CD4-positive, alpha-beta T cell treated with Interferon gamma for 1 hour (primary cell): ENCODE measurements around the gene CLPTM1L.
"Not testable (repeated sequence)": the region's sequence is repeated elsewhere in the genome, so short reads cannot be mapped to it uniquely, and the experiment has no call there.

Experiments used
- DNase-seq: peaks from one replicate; pipeline ENCODE4 v3.0.0-alpha.2; 2020

Gene CLPTM1L

DNA sequence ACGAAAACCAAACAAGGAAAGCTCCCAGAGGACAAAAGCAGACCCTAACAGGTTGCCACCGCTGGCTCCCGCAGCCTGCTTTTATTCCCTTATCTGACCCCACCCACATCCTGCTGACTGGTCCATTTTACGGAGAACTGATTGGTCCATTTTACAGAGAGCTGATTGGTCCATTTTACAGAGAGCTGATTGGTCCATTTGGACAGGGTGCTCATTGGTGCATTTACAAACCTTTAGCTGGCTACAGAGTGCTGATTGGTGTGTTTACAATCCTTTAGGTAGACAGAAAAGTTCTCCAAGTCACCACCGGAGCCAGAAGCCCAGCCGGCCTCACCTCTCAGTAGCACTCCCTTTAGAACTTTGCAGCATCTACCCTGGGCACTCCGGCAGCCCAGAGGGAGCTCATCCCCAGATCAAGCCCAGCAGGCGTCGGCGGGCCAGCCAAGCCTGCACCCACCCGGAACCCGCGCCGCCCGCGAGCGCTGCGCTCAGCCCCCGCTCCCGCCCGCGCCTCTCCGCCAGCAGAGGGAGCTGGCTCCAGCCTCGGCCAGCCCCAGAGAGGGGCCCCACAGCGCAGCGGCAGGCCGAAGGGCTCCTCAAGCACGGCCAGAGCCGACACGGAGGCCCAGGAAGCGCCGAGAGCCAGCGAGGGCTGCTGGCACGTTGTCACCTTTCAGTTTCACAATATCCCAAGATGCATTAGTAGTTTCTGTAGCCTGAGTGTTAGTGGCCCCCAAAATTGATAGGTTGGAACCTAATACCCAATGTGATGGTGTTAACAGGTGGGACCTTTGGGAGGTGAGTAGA, 35.3 kb upstream of the CLPTM1L start:
- peak; percentile 61 for DNase-seq

DNA sequence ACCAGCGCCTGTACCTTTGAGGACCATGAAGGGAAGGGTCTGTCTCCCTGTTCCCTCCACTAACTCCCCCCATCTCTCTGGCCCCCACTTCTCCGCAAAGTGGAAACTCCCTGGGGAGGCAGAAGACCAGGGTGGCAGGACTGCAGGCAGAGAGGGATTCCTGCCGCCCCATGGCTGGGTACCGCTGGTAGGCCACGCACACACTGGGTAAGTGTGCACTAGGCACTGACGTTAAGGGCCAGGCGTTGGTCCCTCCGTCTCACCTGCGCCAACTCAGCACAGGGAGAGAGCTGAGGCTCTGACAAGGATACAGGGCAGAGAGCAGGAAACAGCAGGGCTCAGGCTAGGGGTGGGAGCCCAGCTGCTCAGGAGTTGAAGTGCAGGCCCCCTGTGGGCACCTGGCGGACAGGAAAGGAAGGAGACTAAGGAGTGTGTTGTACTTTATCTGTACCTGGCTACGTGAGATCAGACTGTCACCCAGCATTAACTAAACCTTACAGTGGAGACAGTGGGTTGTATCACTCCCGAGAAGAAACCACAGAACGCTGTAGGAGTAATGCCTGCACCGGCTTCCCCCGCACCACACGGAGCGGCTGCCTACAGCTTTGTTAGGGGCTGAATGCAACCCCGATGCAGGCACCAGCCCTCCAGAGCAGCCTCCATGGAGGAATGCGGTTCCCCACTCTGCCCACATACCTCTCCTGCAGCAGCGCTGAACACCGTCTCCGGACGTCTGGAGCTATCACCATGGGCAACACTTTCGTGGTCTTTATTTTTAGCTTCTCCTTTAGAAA, 34.2 kb upstream of the CLPTM1L start:
- no peak for DNase-seq

DNA sequence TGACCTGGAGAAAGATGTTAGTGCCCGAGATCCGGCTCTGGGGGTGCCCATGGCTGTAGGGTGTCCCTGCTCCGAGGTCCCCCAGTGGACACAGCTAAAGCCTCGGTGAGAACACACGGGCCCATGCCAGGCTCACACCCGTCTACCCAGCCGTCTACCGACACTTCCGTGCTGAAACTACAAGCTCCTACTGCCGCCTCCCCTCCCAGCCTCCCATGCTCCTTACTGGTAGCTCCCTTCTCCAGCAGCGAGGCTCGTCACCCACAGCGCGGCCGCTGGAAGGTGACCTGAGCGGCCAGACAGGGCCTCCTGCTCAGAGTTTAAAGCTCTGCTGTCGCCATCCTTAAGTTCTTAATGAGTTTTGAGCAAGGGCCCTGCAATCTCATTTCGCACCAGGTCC, 33.2 kb upstream of the CLPTM1L start:
- DNase-seq: no peak

DNA sequence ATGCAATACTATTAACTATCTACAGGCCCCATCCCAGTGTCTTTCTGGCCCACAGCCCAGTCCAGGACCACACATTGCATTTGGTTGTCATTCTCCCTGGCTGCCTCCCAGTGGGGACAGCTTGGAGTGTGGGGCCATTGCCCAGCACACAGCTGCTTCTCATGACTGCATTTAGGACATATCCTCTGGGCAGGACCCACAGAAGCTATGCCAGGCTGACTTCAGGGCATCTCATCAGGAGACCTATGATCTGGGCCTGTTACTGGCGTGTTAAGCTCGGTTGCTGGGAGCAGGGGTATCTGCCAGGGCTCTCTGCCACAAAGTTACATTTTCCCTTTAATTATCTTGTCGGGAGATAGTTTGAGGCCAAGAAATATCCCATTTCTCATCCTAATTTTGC, 32.1 kb upstream of the CLPTM1L start:
- DNase-seq: no peak

DNA sequence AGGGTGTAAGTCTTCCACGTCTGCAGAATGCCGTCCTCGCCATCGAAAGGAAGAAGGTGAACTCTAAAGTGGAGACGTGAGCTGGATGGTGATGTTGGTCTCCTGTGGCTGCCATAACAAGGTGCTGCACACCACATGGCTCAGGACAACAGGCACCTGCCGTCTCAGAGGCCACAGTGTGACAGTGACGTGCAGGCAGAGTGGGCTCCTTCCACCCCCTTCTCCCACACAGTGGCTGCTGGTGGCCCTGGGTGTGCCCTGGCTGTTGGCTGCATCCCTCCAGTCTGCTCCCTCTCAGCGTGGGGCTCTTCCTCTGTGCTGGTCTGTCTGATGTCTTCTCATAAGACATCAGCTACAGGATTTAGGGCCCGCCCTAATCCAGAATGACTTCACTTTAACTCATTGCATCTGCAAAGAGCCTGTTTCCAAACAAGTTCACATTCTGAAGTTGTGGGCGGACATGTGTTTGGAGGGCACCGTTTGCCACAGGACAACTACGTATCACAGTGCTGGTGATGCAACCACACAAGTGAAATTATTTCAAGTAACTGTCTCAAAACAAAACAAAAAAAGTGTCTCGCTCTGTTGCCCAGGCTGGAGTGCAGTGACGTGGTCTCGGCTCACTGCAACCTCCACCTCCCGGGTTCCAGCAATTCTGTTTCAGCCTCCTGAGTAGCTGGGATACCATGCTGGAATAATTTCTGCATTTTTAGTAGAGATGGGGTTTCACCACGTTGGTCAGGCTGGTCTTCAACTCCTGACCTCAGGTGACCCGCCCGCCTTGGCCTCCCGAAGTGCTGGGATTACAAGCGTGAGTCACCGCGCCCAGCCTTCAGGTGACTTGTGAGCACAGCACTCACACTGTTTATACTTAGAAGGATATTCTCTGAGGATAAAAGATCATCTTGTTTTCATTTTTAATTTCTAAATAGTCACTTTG, 31.2 kb upstream of the CLPTM1L start:
- no peak for DNase-seq

DNA sequence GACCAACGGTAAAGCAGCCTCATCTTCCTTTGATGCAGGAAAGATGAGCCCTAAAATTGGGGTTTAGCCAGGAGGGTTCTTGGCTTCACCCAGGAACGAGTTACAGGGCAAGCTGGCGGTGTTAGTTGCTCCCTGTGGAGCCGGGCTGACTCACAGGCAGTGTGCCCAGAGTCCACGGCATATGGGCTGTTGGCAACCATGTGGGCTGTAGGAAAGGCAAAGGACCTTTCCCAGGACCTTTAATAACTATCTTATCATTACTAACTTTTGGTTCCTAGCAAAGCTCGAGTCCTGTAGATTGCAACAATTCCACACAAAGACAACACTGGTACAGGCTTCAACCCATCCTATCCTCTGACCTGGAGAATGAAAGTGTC, 29.8 kb upstream of the CLPTM1L start:
- no peak for DNase-seq

DNA sequence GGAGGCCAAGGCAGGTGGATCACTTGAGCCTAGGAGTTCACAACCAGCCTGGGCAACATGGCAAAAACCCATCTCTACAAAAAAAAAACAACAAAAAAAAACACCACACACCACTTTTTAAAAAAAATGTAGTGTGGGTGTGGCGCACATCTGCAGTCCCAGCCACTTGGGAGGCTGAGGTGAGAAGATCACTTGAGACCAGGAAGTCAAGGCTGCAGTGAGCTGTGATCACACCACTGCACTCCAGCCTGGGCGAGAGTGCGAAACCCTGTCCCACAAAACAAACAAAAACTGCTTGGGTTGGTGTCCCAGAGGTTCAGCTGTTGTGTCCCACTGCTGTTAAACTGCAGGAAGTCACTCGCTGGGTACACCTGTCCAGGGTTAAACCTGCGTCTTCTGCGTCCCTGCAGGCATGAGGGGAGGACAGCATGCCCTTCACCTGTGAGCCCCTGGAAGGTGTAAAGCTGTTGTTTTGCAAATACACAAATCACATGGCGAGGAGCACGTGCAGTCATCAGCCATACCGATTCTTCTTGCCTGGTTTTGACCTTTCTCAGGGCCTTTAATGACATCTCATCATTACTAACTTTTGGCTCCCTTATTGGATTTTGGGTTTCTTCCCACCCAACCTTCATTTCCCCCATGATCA, 29.3 kb upstream of the CLPTM1L start:
- peak; percentile 35 for DNase-seq

DNA sequence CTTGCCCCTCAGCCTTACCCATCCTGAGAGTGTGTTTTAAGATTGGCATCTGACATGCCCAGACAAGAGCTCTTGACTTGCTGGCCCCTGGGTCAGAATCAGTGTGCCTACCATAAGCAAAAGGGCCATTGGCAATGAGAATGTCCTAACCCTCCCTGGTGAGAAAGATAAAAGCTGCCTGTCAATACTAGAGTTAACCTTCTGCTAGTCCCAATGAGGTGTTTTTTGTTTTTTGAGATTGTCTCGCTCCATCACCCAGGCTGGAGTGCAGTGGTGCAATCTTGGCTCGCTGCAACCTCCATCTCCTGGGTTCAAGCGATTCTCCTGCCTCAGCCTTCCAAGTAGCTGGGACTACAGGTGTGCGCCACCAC, 27.1 kb upstream of the CLPTM1L start:
- DNase-seq: not testable (repeated sequence)

DNA sequence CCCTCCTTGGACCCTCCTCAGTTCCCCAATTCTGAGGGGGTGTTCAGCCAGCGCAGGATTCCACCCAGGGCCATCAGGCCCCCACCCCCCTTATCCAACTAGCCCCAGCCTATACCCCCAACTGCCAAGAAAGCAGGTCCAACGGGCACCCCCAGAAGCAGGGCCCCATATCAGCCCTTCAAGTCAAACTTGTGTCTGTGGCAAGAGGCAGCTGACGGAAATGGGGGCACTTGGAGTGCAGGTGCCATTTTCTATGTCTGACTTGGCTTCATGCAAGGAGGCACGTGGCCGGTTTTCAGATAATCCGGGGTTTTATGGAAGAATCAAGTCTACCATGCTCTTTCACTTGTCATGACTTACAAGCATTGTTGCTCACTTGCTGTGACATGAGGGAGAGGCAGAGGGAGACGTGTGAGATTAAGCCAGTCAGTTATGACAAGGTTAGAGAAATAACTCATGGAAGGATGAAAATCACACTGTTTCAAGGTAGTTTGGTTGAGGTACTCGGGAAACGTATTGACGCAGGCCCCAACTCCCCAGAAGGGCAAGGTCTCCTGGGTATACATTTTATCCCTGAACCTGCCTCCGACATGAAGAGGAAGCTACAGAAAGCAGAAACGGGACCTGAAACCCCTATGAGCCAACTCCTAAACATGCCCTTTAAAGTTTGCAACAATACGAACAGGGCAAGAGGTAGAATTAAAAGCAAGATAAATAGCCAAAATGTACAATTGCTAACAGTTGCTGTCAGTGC, 26.5 kb upstream of the CLPTM1L start:
- peak; percentile 39 for DNase-seq

DNA sequence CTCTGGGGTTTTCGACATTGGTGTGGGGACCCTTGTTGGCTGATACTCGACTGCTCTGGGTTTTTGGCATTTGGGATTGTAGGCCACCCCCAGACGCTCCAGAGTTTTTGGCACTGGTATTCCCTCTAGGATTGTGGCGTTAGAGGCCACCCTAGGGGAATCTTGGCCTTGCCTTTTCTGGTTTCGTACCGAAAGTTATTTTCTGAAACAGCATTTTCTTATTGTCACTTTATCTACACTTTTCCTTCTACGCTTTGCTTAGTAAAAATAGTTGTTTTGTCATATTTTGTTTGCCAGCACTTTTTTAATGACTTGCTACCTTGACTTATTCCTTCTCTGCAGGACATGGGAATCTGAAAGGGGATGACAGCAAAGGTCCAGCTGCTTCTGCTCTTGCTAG, 25.1 kb upstream of the CLPTM1L start:
- no peak for DNase-seq

DNA sequence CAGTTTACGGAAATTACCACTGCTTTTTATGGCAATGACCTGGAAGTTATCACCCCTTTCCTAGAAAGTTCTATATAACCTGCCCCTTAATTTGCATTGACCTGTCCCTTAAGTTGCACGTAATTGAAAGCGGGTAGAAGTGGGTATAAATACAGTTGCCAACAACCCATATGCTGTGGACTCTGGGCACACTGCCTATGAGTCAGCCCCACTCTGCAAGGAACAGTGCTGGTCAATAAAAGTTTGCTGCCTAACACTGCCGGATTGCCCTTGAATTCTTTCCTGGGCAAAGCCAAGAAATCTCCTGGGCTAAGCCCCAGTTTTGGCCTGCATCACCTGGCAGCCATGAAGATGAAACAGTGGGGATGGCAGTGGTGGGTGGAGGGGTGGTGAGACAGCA, 23.9 kb upstream of the CLPTM1L start:
- no peak for DNase-seq

DNA sequence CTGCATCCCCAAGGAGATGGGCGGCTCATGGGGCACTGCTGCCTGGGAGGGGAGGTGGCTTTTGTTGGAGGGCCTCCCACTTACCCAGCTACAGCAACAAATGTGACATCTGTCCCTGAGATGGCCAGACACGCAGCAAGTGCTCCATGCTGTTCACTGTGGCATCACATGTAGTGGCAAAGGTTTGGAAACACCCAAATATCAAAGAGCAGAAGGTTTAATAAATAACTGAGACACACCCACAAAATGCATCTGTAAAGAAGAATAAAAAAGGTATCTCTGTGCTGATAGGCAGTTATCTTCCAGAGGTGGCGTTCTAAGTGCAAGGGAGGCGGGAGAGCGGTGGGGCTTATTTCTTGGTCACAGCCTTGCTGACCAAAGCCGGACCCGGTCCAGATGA, 23.3 kb upstream of the CLPTM1L start:
- no peak for DNase-seq

DNA sequence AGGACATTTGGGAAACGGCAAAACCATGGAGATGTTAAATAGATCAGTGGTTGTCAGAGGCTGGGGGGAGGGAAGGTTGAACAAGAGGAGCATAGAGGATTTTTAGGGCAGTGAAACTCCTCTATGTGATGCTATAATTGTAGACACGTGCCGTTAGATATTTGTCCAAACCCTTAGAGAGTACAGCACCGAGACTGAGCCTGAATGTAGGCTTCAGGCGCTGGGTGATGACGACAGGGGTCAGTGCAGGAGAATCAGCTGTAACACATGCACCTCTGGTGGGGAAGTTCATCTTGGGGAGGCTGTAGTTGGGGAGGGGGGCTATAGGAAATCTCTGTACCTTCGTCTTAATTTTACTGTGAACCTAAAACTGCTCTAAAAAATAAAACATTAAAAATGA, 22.2 kb upstream of the CLPTM1L start:
- no peak for DNase-seq

DNA sequence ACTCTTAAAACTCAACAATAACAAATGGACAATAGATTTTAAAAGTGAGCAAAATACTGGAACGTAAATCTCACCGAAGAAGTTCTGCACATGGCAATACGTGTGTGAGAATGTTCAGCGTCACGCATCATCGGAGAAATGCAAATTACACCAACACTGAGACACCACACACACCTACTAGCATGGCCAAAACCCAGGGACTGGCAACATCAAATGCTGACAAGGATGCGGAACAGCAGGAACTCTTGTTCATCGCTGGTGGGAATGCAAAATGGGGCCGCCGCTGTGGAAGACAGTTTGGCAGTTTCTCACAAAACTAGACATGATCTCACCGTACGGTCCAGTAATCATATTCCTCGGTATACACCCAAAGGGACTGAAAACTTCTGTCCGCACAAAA, 21.6 kb upstream of the CLPTM1L start:
- peak; percentile 35 for DNase-seq

DNA sequence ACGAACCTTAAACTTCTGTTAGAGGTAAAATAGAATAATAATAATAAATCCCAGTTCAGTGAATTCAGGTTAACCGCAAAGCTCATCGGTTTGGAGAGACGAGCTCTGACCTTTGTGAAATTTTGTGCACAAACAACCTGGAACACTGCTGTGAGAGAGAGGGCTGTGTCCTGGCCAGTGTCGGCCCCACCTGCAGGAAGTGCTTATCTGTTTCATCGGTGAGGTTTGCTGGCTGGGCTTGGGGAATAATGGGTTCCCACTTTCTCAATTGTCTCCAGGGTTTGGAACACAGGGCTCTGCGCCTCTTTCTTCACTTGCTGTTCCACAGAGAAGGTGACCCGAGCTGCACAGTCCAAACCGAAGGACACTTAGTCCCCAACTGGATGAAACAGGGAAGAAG, 19.3 kb upstream of the CLPTM1L start:
- DNase-seq: no peak

DNA sequence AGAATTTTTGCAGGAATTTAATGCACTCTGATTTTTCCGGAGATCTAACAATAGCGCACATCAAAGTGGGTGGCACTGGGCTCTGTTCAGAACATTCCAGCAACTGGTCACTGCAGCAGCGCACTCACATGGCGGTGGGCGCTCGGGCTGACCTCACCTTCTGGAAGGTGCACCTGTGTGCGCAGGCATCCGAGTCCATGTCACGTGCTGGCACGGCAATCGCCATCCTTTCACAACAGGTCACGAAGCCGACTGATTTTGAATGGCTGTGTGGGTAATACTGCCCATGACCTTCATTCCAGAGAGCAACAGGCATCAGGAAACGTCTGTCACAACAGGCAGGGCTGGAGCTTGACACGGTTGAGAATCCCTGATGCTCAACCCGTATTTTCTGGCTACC, 18.7 kb upstream of the CLPTM1L start:
- DNase-seq: no peak

DNA sequence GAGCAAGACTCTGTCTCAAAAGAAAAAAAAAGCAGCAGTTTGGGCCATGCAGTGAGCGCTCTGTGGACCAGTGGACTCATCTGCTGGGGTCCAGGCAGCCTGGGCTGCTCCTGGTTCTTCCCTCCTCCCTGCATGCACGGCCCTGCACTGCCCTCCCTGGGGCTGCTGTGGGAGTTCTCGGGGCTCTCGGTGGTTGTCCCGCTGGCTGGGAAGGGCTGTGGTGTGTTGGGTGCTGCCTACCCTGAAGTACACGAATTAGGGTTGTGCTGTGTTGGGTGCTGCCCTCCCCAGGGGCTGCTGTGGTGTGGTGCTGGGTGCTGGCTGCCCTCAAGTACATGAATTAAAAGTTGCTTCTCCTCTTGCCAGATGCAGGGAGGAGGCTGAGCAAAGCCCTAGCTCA, 18.3 kb upstream of the CLPTM1L start:
- no peak for DNase-seq

DNA sequence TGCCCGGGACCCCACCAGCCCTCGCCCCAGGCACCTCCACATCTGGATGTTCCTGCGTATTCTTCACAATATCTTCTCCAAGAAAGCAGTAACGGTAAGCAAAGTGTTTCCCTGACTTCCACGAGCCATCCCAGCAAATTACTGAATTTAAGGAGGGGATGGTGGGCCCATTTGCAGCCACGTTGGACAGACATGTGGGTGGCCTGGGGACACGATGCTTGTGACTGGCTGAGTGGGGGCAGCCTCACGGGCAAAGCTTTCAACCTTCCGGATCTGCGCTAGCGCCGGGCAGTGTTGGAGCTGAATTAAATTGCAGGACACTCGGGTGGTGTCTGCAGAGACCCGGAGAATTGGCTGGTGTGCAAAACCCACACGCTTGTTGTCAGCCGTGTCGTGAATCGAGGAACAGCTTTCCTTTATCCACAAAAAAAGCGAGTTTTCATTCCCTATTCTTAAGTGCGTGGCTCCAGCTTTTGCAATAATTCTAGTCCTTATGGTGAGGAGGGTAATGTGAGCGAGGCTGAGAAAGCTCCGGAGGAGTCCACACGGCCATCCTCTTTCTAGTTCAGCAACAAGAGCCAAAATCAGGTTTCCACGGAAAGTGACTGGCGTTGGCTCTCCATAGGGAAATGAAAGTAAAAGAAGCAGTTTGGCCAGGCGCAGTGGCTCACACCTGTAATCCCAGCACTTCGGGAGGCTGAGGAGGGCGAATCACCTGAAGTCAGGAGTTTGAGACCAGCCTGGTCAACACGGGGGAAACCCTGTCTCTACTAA, 17.5 kb upstream of the CLPTM1L start:
- DNase-seq: no peak

DNA sequence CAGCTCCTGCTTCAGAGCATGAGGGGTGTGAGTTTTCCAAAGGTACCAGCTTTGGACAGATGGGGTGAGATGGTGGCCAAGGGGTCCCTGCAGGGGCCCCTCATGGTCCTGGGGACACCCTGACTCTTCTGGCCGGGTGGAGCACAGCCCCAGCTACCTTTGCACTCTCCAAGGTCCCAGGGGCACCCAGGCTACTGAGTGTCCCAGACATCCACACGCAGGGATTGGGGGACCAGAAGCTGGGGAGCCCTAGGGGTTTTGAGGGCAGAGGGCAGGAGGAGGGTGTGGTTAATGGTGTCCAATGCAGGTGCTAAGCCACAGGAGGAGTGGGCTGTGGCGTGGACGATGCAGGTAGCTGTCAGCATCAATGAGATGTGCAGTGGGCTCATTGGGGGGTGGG, 16.0 kb upstream of the CLPTM1L start:
- no peak for DNase-seq

DNA sequence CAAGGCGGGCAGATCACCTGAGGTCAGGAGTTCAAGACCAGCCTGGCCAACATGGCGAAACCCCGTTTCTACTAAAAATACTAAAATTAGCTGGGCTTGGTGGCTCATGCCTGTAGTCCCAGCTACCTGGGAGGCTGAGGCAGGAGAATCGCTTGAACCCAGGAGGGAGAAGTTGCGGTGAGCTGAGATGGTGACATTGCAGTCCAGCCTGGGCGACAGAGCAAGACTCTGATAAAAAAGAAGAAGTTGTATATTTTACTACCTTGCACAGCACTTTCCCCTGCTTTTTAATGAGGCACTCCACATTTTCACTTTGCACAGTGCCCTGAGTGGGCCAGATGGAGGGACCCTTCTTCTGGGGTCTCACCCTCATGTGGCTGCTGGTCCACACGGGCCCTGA, 15.5 kb upstream of the CLPTM1L start:
- not testable (repeated sequence) for DNase-seq

DNA sequence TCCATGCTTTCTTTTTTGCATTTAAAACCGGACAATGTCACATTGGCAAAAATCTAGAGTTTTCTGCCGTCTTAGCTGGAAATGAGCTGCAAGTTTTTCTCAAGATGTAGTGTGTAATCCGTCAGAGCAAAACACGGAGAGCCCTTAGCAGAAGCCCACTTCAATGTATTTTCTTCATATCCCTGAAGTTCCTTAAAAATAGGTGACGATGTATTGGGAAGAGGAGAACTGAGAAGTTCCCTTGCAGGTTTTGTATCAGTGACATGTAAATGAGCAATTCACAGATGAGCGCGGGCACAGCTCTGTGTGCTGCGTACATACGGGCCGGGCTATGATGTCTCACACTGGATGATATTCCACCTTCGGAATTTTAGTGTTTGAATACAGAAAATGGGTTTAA, 14.8 kb upstream of the CLPTM1L start:
- no peak for DNase-seq
